Stimulated activated CD8-positive, alpha-beta memory T cell treated with anti-CD3 and anti-CD28 coated beads, Interleukin-7, amount 100 ng/mL, for 24 hours (primary cell): ENCODE data around the gene KLF15.
"Not testable (repeated sequence)": the region's sequence is repeated elsewhere in the genome, so short reads cannot be mapped to it uniquely, and the experiment has no call there.

Experiments
- DNase-seq: peaks from one replicate; pipeline ENCODE4 v3.0.0-alpha.2; 2020; ENCODE audit warnings: low read depth

The KLF15 gene

GRCh38 chr3:126346466-126346865 is 10.7 kb downstream of the KLF15 start:
- DNase-seq, result no peak

DNA sequence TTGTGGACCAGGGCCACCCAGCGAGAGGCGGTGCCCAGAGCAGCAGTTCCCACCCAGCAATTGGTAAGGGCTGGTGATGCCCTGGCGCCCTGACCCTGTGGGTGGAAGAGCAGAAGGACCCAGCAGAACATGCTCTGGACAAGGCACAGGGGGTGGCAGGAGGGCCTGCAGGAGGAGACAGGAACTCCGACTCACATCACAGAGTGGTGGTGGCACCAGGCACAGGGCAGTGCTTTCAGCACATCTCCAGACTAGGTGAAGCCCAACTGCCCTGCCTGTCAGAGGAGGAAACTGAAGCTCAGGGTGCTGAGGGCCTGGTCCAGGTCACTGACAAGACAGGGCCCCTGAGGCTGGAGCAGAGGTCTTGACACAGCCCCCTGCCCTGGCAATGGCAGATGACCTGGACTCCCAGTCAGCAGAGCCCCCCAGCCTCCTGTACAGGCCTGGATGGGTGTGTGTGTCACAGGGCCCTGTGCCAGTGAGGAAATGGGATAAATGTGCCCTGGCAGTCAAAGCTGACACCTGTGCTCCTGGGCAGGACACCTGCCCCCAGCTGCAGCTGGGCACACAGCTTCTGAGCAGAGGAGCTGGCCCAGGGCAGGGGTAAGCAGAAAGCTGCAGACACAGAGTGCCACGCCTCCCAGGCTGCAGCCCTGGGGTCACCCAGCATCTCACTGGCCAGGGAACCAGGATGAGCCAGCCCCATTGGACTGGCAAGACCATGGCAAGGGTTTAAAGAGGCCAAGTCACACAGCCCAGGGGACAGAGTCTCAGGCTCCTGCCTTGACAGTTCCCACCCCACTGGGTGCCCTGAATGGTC is 11.4 kb downstream of the KLF15 start:
- no peak for DNase-seq

DNA sequence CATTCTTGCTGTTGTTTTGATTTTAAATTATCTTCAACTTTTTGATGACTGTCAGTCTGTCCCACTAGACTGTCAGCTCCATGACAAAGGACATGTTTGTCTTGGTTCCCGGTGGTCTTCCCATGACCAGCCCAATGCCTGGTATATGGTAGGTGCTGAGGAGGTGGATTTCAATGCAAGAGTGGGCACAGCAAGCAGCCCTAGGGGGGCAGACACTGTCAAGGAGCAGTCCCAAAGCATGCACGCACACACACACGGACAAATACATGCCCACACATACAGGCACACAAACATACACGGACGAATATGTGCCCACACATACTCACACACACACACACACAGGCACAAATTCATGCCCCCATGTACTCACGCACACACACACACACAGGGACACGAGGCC is 12.0 kb downstream of the KLF15 start:
- DNase-seq, result no peak

- no peak for DNase-seq
Observed at GRCh38 chr3:126344380-126345041, 12.7 kb downstream of the KLF15 start.

DNA sequence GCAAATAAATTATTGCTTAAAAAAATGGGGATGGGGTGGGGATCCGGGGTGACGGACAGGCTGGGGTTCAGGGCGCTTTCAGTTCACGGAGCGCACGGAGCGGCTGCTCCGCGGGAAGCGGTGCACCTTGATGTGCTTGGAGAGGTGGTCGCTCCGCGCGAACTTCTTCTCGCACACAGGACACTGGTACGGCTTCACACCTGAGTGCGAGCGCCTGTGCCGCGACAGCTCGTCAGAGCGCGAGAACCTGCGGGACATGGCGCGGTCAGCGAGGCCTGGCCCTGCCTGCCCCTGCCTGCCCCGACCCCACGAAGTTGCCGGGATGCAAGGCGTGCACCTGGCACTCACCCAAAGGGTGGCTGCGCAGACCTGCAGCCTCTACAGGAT is 13.6 kb downstream of the KLF15 start:
- no peak for DNase-seq

DNA sequence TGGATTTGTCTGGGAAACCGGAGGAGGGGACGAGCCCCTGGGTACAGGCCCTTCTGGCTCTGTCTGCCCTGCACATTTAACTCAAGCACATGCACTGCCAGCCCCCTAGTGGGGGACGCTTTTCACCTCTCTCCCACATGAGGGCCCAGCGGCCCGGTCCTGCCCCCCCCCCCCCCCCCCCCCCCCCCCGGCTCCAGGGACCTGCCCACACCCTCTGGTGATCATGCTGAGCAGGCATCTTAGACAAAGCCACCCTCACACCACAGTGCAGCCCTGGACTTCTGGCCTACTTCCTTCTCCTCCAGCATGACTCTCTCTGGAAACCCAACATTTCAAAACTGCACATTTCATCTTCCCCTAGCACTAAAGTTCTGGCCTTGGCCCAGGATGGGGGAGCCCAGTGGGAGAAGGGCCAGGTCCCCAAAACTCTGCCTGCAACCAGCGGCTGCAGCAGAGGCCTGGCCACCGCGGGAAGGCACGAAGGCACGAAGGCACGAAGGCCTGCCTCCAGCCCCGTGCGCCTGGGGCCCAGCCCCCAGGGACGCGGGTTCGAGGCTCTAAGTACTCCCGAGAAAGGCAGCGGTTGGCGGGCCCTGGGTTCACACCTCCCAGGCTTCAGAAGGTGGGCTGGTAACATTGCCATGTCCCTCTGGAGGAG is 14.1 kb downstream of the KLF15 start:
- DNase-seq, result no peak

GRCh38 chr3:126342211-126342610 is 15.0 kb downstream of the KLF15 start:
- DNase-seq, result no peak

- no peak for DNase-seq
Observed at GRCh38 chr3:126341755-126342150, 15.5 kb downstream of the KLF15 start.

GRCh38 chr3:126340943-126341754 is 16.1 kb downstream of the KLF15 start:
- no peak for DNase-seq

- DNase-seq, result no peak
Observed at GRCh38 chr3:126340596-126340942, 16.6 kb downstream of the KLF15 start.

GRCh38 chr3:126340081-126340511 is 17.1 kb downstream of the KLF15 start:
- no peak for DNase-seq

- DNase-seq, result no peak
Observed at GRCh38 chr3:126339466-126339865, 17.7 kb downstream of the KLF15 start.

GRCh38 chr3:126338790-126339288 is 18.4 kb downstream of the KLF15 start:
- DNase-seq, result no peak

- DNase-seq, result no peak
Observed at GRCh38 chr3:126337980-126338651, 19.1 kb downstream of the KLF15 start.

- not testable (repeated sequence) for DNase-seq
Observed at GRCh38 chr3:126331812-126332336, 25.3 kb downstream of the KLF15 start.

DNA sequence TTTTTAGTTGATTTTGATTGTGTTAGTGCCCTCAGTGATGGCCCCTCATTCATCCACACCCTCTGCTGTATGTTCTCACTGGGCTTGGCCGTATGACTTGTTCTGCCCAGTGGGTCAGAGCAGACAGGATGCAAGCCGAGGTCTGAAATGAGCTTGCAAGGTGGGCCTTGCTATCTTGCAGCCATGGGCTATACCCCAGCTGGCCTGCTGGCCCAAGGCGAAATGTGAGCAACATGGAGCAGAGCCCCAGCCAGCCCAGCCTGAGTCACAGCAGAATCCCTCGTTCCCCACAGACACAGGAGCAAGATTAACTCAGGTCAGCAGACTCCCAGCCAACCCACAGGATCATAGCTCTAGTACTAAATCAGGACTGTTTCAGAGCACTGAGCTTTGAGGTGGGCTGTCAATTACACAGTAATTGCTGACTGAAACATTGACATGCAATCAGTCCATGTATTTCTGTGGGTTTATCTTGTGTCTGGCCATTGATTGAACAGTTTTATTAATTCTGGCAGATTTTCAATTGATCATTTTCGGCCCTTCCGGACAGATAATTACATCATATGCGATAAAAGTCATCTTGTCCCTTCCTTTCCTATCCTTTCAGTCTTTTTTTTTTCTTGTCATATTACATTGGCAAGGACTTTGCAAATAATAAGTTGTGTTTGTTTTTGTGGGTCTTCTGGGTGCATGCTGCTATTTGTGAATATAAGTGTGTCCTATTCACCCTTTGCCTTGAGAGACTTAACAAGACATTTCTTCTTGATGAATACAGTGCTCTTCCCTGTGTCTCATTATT is 27.1 kb downstream of the KLF15 start:
- no peak for DNase-seq

GRCh38 chr3:126326629-126327028 is 30.6 kb downstream of the KLF15 start:
- no peak for DNase-seq

DNA sequence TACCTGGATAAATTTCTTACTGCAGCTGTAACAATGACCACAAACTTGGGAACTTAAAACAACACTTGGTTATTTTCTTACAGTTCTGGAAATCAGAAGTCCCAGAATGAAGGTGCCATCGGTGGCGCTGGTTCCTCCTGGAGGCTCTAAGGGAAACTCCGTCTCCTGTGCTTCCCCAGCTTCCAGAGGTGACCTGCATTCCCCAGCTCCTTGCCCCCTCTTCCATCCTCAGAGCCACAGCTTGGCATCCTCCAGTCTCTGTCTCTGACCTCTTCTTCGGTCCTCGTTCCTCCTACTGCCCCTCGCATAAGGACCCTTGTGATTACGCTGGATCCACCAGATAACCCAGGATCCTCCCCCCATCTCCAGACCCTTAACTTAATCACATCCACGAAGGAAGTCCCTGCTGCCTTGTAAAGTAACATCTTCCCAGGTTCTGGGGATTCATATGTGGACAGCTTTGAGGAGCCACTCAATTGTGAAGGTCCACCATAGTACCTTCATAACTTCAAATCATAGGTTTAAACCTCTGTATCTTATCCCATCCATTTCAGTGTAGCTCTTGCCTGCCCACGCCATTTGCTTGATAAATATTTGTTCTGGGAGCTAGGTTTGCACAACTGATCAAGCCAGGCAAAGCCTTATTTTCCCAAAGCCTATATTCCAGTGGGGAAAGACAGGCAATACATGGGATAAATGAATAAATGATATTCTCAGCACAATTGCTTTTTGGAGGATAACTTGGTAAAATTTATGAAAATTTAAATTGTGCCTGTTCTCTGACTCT is 34.8 kb downstream of the KLF15 start:
- DNase-seq, result no peak

DNA sequence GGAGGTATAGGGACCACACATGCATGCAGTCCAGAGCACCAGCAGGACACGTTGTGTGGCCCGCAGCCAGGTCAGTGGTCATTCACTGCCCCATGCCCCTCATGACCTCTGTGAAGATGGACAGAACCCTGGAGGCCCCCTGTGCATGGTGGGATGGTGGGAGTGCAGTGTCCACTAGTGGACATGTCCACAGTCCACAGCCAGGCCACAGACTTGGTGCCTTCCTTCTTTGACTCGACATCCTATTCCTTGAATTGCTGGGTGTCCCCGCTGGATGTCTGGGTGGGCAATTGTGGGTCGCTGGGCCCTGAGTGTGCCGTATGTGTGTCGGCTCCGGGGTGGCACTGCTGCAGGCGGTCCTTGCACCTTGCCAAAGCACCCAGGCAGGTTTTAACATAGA is 35.7 kb downstream of the KLF15 start:
- no peak for DNase-seq
